Activated B cell treated with CpG ODN at 0.5 μM for 24 hours (primary cell): ENCODE data around the gene PPP2R2C. TPM values are rescaled to one million over a fixed set of nuclear protein-coding genes. Genes with fewer than 3 reads are reported as not detected.

Experiments
- ATAC-seq: fragments of 200-7000 bp; cut with Tn5 transposase; one replicate; pipeline ENCODE4 v1.10.0; 2021; ENCODE audit warnings: low read depth, mild to moderate bottlenecking, moderate library complexity
- CTCF ChIA-PET: fragments of 350-600 bp; sonication (Branson Sonifier 250); formaldehyde crosslinking; loops from one replicate; lab custom pipeline; 2021; ENCODE audit warnings: antibody characterized with exemption; lab: Charles Lee
- POLR2A ChIA-PET: fragments of 350-600 bp; sonication (Branson Sonifier 250); formaldehyde crosslinking; loops from one replicate; lab custom pipeline; 2021; ENCODE audit warnings: antibody characterized with exemption; lab: Charles Lee
- DNase-seq: peaks from one replicate; pipeline ENCODE4 v3.0.0; 2022
- H3K27ac Mint-ChIP-seq: one replicate; pipeline ENCODE4 v1.8.0; 2020; ENCODE audit warnings: mixed read lengths
- H3K27me3 Mint-ChIP-seq: one replicate; pipeline ENCODE4 v1.8.0; 2021; ENCODE audit warnings: mixed read lengths
- H3K36me3 Mint-ChIP-seq: one replicate; pipeline ENCODE4 v1.8.0; 2021; ENCODE audit warnings: low read depth, mixed read lengths
- H3K4me1 Mint-ChIP-seq: one replicate; pipeline ENCODE4 v1.8.0; 2021; ENCODE audit warnings: mixed read lengths
- H3K4me3 Mint-ChIP-seq: one replicate; pipeline ENCODE4 v1.8.0; 2020; ENCODE audit warnings: mild to moderate bottlenecking, mixed read lengths
- H3K9me3 Mint-ChIP-seq: one replicate; pipeline ENCODE4 v1.8.0; 2020; ENCODE audit warnings: mixed read lengths
- intact Hi-C: fragments of 100-400 bp; cut with micrococcal nuclease; formaldehyde crosslinking; loops from one replicate; pipeline ENCODE4 v1.15.1; 2024
- total RNA-seq: library from RNA; stranded (reverse); gene quantifications from 2 replicates; pipeline ENCODE4 v1.2.3, GENCODE V29; 2022
- TF ChIP-seq, protein P1 (sequence below): fragments of 200-600 bp; IDR thresholded peaks from one replicate; pipeline ENCODE4 v1.8.0; 2022; ENCODE audit warnings: antibody characterized with exemption, mild to moderate bottlenecking

PPP2R2C gene
- total RNA-seq, 1 donor from 2014 or later, result not detected

DNA sequence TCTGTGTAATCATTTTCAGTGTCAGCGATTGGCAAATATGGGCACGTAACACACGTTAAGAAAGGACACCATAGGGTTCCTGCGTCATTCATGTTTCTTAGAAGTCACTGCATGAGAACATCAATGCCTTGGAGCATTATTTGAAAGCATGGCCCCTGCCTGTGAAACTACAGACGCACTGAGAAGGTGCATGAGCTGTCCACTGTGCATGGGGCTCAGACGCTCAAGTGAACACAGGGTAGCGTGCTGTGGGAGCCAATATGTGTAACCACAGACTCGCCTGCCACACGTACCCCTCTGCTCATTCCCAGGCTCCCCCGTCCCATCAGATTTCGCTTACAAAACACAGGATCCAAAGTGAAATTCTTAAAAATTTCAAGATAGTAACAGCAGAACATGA lies 6.5 kb downstream of the PPP2R2C start:
- Mint-ChIP-seq H3K27ac (no peak overlapping the region), H3K36me3 (no peaks in the 10 kb centered on the region), H3K9me3 (no peaks in the 10 kb centered on the region), H3K4me1 (peaks cover 5% of the 10 kb centered on the region), H3K4me3 (no peak overlapping the region), H3K27me3 (peaks cover 31% of the 10 kb centered on the region)
- TF ChIP-seq, protein P1, sequence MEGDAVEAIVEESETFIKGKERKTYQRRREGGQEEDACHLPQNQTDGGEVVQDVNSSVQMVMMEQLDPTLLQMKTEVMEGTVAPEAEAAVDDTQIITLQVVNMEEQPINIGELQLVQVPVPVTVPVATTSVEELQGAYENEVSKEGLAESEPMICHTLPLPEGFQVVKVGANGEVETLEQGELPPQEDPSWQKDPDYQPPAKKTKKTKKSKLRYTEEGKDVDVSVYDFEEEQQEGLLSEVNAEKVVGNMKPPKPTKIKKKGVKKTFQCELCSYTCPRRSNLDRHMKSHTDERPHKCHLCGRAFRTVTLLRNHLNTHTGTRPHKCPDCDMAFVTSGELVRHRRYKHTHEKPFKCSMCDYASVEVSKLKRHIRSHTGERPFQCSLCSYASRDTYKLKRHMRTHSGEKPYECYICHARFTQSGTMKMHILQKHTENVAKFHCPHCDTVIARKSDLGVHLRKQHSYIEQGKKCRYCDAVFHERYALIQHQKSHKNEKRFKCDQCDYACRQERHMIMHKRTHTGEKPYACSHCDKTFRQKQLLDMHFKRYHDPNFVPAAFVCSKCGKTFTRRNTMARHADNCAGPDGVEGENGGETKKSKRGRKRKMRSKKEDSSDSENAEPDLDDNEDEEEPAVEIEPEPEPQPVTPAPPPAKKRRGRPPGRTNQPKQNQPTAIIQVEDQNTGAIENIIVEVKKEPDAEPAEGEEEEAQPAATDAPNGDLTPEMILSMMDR, result no peak
- ChIA-PET POLR2A (no interaction called here), CTCF (no interaction called here)
- DNase-seq (no peak), ATAC-seq (no peak)
- intact Hi-C loops, result no loop called here

DNA sequence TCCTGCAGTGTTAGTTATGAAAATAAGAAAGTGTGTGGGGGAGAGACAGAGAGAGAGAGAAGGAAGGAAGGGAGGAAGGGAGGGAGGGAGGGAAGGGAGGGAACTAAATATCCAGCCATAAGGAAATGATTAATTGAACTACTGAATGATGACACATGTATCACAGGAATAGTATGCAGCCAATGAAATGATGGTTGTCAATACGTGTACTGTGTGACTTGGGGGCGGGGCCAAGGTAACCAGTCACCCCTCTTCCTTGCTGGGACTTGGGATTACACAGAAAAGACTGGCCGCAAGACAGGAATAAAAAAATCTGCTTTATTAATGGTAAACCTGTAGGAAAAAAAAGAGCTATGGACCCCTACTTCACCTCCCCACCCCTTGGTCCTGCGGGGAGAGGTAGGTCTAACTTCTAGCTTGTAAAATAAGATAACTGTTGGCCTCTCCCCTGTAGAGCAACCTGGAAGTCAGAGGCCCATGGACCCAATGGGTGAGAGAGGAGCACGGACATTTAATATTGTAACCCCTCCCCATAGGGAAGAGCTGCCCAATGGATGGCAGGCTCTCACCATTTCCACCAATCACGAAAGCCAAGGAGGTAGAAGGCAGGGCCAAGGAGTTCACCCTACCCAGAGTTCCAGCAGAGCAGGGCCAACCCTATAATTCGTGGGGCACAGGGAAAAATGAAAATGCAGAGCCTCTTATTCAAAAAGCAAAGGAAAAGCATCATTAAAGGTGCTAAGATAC lies 7.4 kb downstream of the PPP2R2C start:
- intact Hi-C loops, result no loop called here
- POLR2A ChIA-PET, result no interaction called here
- CTCF ChIA-PET, result no interaction called here

DNA sequence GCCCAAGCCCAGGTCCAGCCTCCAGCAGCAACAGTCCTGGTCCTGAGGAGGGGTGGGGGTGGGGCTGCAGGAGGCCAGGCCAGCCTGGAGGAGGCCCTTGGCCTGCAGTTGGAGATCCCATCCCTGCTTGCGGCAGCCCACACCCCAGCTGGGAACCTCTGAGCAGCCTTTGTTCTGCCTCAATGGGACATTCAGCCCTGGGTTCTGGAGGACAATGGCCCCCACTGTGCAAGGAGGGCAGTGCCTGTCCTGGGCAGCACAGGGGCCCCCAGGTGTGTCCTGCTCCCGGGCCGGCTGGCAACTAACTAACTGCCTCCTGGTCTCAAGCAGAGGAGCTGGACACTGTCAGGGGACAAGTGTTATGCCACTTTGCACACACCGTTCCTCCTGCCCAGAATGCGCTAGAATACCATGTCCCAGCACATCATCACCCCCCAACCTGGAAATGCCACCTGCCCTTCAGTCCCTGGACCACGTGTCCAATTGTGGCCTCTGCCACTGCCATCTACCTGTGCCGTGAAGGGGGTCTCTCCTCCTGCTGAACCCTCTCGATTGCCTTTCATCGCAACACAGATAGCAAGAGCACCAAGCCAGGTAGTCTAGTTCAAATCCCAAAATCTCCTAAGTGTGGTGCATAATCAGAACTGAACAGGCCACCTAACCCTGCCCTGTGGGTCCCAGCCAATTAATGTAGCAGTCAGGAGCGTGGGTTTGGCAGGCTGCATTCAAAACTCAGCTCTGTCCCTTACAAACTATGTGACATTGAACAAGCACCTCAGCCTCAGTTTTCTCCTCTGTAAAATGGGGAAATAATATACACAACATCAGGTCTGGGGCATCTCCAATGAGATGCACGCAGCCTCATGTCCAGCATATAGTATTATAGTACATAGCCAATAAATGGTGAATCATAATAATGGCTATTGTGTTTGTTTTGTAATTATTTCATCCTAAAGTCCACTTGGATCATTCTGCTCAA lies 8.8 kb downstream of the PPP2R2C start:
- no peak overlapping the region for H3K27ac Mint-ChIP-seq
- peaks cover 5% of the 10 kb centered on the region for H3K9me3 Mint-ChIP-seq
- H3K36me3 Mint-ChIP-seq, result no peaks in the 10 kb centered on the region
- ChIA-PET POLR2A (no interaction called here), CTCF (no interaction called here)
- intact Hi-C loops, result no loop called here
- no peak overlapping the region for H3K4me3 Mint-ChIP-seq
- TF ChIP-seq, protein P1, result no peak
- H3K4me1 Mint-ChIP-seq, result no peaks in the 10 kb centered on the region
- ATAC-seq, result no peak
- H3K27me3 Mint-ChIP-seq, result peaks cover 16% of the 10 kb centered on the region
- no peak for DNase-seq

More for the DNA sequence above, 7.4 kb downstream of the PPP2R2C start:
- peaks cover under 1% of the 10 kb centered on the region for H3K4me1 Mint-ChIP-seq
- no peak overlapping the region for H3K4me3 Mint-ChIP-seq
- H3K36me3 Mint-ChIP-seq, result no peaks in the 10 kb centered on the region
- ATAC-seq (no peak), DNase-seq (no peak)
- TF ChIP-seq, protein P1, result no peak
- H3K27me3 Mint-ChIP-seq, result peaks cover 28% of the 10 kb centered on the region
- no peaks in the 10 kb centered on the region for H3K9me3 Mint-ChIP-seq
- H3K27ac Mint-ChIP-seq, result no peak overlapping the region

DNA sequence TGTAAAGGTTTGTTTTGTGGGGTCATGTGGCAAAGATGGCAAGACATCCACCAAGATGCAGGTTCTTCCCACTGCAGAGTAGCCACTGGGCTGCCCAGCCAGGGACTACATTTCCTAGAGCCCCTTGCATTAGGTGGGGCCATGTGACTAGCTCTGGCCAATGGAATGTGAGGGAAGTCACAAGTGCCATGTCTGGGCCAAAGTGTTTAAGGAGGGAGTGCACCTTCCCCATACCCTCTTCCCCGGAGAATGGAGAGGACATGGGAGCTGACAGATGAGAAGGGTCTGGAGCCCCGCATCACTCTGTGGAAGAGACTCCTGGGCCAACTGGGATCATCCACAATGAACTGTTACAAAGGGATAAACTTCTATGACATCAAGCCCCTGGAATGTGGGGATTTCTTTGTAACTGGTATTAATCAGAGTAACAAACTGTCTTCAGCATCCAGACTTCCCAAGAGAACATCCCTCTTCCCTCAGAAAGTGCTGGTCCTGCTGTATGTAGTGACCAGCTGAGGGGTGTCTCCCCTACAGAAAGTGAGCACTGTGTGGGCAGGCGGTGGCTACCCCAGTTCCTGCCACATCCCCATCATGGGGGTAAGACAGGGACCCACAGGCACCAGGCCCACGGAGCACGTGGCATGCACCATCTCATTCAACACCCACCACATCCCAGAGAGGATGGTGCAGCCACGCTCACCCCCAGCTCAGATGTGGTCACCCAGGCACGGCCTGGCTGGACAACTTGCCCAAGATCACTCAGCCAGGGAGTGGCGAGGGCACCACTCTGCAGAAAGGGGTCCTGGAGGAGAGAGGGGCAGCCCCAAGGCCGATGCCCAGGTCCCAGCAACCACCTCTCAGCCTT lies 10.9 kb downstream of the PPP2R2C start:
- DNase-seq (no peak), ATAC-seq (no peak)
- peaks cover 8% of the 10 kb centered on the region for H3K9me3 Mint-ChIP-seq
- no peak overlapping the region for H3K27ac Mint-ChIP-seq
- H3K4me3 Mint-ChIP-seq, result no peak overlapping the region
- peaks cover 10% of the 10 kb centered on the region for H3K27me3 Mint-ChIP-seq
- H3K36me3 Mint-ChIP-seq, result no peaks in the 10 kb centered on the region
- POLR2A ChIA-PET, result no interaction called here
- TF ChIP-seq, protein P1, result no peak
- H3K4me1 Mint-ChIP-seq, result no peaks in the 10 kb centered on the region
- CTCF ChIA-PET, result no interaction called here
- intact Hi-C loops, result no loop called here
